Naive B cell (primary cell): ENCODE measurements around the gene ST3GAL3. TPM values are rescaled to one million over a fixed set of nuclear protein-coding genes. Genes with fewer than 3 reads are reported as not detected.

Experiments used
- ATAC-seq, 2 donors: fragments of 150-1000 bp; cut with Tn5 transposase; 2 replicates each; pipeline ENCODE4 v1.10.0; 2021; ENCODE audit warnings: low read depth in 2 of 2, mild to moderate bottlenecking in 2 of 2, moderate library complexity in 2 of 2
- DNase-seq: peaks from one replicate; pipeline ENCODE4 v3.0.0; 2022
- H3K27ac Mint-ChIP-seq, 6 donors: one replicate each; pipeline ENCODE4 v1.8.0; 2020 to 2022; ENCODE audit warnings: mild to moderate bottlenecking in 6 of 6, mixed read lengths in 6 of 6, moderate library complexity in 5 of 6, inconsistent platforms in 2 of 6
- H3K27me3 Mint-ChIP-seq, 3 donors: one replicate each; pipeline ENCODE4 v1.8.0; 2021 to 2022; ENCODE audit warnings: mixed read lengths in 3 of 3, mild to moderate bottlenecking in 1 of 3
- H3K36me3 Mint-ChIP-seq, 2 donors: one replicate each; pipeline ENCODE4 v1.8.0; 2020 to 2022; ENCODE audit warnings: mixed read lengths in 2 of 2, inconsistent platforms in 1 of 2, mild to moderate bottlenecking in 1 of 2
- H3K4me1 Mint-ChIP-seq, 3 donors: one replicate each; pipeline ENCODE4 v1.8.0; 2020 to 2022; ENCODE audit warnings: mixed read lengths in 3 of 3, inconsistent platforms in 1 of 3, mild to moderate bottlenecking in 1 of 3, moderate library complexity in 1 of 3
- H3K4me3 Mint-ChIP-seq, 8 donors: one replicate each; pipeline ENCODE4 v1.8.0; 2020 to 2022; ENCODE audit warnings: mild to moderate bottlenecking in 8 of 8, mixed read lengths in 8 of 8, moderate library complexity in 8 of 8, inconsistent platforms in 2 of 8
- H3K9me3 Mint-ChIP-seq, 7 donors: one replicate each; pipeline ENCODE4 v1.8.0; 2020 to 2022; ENCODE audit warnings: mixed read lengths in 7 of 7, mild to moderate bottlenecking in 5 of 7, inconsistent platforms in 2 of 7, moderate library complexity in 1 of 7
- polyA plus RNA-seq, 6 donors: library from polyadenylated mRNA; unstranded; fragments of 300-500 nt; fragmentation: Illumina TruSeq; gene quantifications; one replicate each; pipeline ENCODE4 v1.2.3, GENCODE V29; 2021; ENCODE audit warnings: low read depth in 6 of 6

ST3GAL3 gene
- polyA plus RNA-seq, 6 donors from 2014 or later = 7.9 to 16.1 (median 9.8) TPM

- Mint-ChIP-seq H3K27ac (no peak overlapping the region), H3K9me3 (no peaks in the 10 kb centered on the region), H3K4me3 (no peak overlapping the region), H3K36me3 (no peaks in the 10 kb centered on the region), H3K27me3 (no peaks in the 10 kb centered on the region), H3K4me1 (no peaks in the 10 kb centered on the region)
- no peak for DNase-seq
- ATAC-seq = no peak
These were observed 173.3 kb downstream of the ST3GAL3 start for GRCh38 chr1:43880604-43881003.

GRCh38 chr1:43881415-43881814 lies 174.1 kb downstream of the ST3GAL3 start:
- DNase-seq = no peak
- H3K9me3 Mint-ChIP-seq = no peaks in the 10 kb centered on the region
- H3K4me3 Mint-ChIP-seq = no peak overlapping the region
- H3K27me3 Mint-ChIP-seq = no peaks in the 10 kb centered on the region
- no peaks in the 10 kb centered on the region for H3K36me3 Mint-ChIP-seq
- no peak overlapping the region for H3K27ac Mint-ChIP-seq
- no peak for ATAC-seq
- H3K4me1 Mint-ChIP-seq = no peaks in the 10 kb centered on the region

GRCh38 chr1:43882763-43883162 lies 175.4 kb downstream of the ST3GAL3 start:
- DNase-seq (no peak), ATAC-seq (no peak)
- Mint-ChIP-seq H3K4me3 (no peak overlapping the region), H3K9me3 (no peaks in the 10 kb centered on the region), H3K27ac (no peak overlapping the region), H3K36me3 (no peaks in the 10 kb centered on the region), H3K4me1 (no peaks in the 10 kb centered on the region), H3K27me3 (no peaks in the 10 kb centered on the region)

- Mint-ChIP-seq H3K4me1 (no peaks in the 10 kb centered on the region), H3K27ac (no peak overlapping the region), H3K36me3 (no peaks in the 10 kb centered on the region), H3K4me3 (no peak overlapping the region), H3K9me3 (no peaks in the 10 kb centered on the region), H3K27me3 (no peaks in the 10 kb centered on the region)
- DNase-seq (no peak), ATAC-seq (no peak)
These were observed 176.0 kb downstream of the ST3GAL3 start for GRCh38 chr1:43883321-43883720.

- H3K4me3 Mint-ChIP-seq = no peak overlapping the region
- DNase-seq (no peak), ATAC-seq (no peak)
- H3K9me3 Mint-ChIP-seq = no peaks in the 10 kb centered on the region
- H3K36me3 Mint-ChIP-seq = no peaks in the 10 kb centered on the region
- H3K27me3 Mint-ChIP-seq = no peaks in the 10 kb centered on the region
- H3K27ac Mint-ChIP-seq = peak overlapping the region in 1 of 6 donors; percentile 67
- no peaks in the 10 kb centered on the region for H3K4me1 Mint-ChIP-seq
These were observed 178.0 kb downstream of the ST3GAL3 start for GRCh38 chr1:43885279-43885801.

- Mint-ChIP-seq H3K36me3 (no peaks in the 10 kb centered on the region), H3K4me3 (no peak overlapping the region), H3K9me3 (no peaks in the 10 kb centered on the region), H3K4me1 (no peaks in the 10 kb centered on the region), H3K27me3 (no peaks in the 10 kb centered on the region), H3K27ac (no peak overlapping the region)
- no peak for ATAC-seq
- DNase-seq = no peak
These were observed 180.4 kb downstream of the ST3GAL3 start for GRCh38 chr1:43887748-43888147.

GRCh38 chr1:43890815-43891214 lies 183.5 kb downstream of the ST3GAL3 start:
- H3K4me1 Mint-ChIP-seq = no peaks in the 10 kb centered on the region
- no peaks in the 10 kb centered on the region for H3K9me3 Mint-ChIP-seq
- ATAC-seq = no peak
- peaks cover 0 to 6% of the 10 kb centered on the region in 2 donors for H3K36me3 Mint-ChIP-seq
- no peak for DNase-seq
- no peaks in the 10 kb centered on the region for H3K27me3 Mint-ChIP-seq
- H3K4me3 Mint-ChIP-seq = no peak overlapping the region
- H3K27ac Mint-ChIP-seq = peak overlapping the region in 1 of 6 donors; percentile 52

- Mint-ChIP-seq H3K27ac (no peak overlapping the region), H3K4me1 (peaks cover 0 to 3% (median 0%) of the 10 kb centered on the region in 3 donors), H3K27me3 (no peaks in the 10 kb centered on the region), H3K9me3 (no peaks in the 10 kb centered on the region), H3K36me3 (peaks cover 9 to 13% of the 10 kb centered on the region in 2 donors), H3K4me3 (no peak overlapping the region)
- no peak for ATAC-seq
- DNase-seq = no peak
These were observed 185.7 kb downstream of the ST3GAL3 start for GRCh38 chr1:43893006-43893405.

- Mint-ChIP-seq H3K4me3 (no peak overlapping the region), H3K27me3 (no peaks in the 10 kb centered on the region), H3K9me3 (no peaks in the 10 kb centered on the region), H3K4me1 (peaks cover 0 to 3% (median 0%) of the 10 kb centered on the region in 3 donors), H3K36me3 (peaks cover 10 to 17% of the 10 kb centered on the region in 2 donors), H3K27ac (no peak overlapping the region)
- DNase-seq (no peak), ATAC-seq (no peak)
These were observed 191.6 kb downstream of the ST3GAL3 start for GRCh38 chr1:43898981-43899380.

GRCh38 chr1:43900386-43900785 lies 193.1 kb downstream of the ST3GAL3 start:
- peak overlapping the region in 1 of 6 donors; percentile 65 for H3K27ac Mint-ChIP-seq
- no peaks in the 10 kb centered on the region for H3K27me3 Mint-ChIP-seq
- peaks cover 0 to 3% (median 0%) of the 10 kb centered on the region in 3 donors for H3K4me1 Mint-ChIP-seq
- ATAC-seq (no peak), DNase-seq (no peak)
- no peaks in the 10 kb centered on the region for H3K9me3 Mint-ChIP-seq
- H3K4me3 Mint-ChIP-seq = no peak overlapping the region
- peaks cover 10 to 17% of the 10 kb centered on the region in 2 donors for H3K36me3 Mint-ChIP-seq

GRCh38 chr1:43901196-43901961 lies 194.0 kb downstream of the ST3GAL3 start:
- ATAC-seq = no peak
- H3K27ac Mint-ChIP-seq = peak overlapping the region in 1 of 6 donors; percentile 65
- H3K36me3 Mint-ChIP-seq = peaks cover 10 to 19% of the 10 kb centered on the region in 2 donors
- H3K9me3 Mint-ChIP-seq = no peaks in the 10 kb centered on the region
- peaks cover 0 to 4% (median 1%) of the 10 kb centered on the region in 3 donors for H3K4me1 Mint-ChIP-seq
- no peak for DNase-seq
- H3K27me3 Mint-ChIP-seq = no peaks in the 10 kb centered on the region
- H3K4me3 Mint-ChIP-seq = no peak overlapping the region

GRCh38 chr1:43902058-43902831 lies 194.9 kb downstream of the ST3GAL3 start:
- H3K9me3 Mint-ChIP-seq = no peaks in the 10 kb centered on the region
- no peak for ATAC-seq
- peak overlapping the region in 1 of 8 donors; percentile 65 for H3K4me3 Mint-ChIP-seq

GRCh38 chr1:43904660-43905551 lies 197.6 kb downstream of the ST3GAL3 start:
- peaks cover 17 to 25% of the 10 kb centered on the region in 2 donors for H3K36me3 Mint-ChIP-seq
- H3K27ac Mint-ChIP-seq = peak overlapping the region in 1 of 6 donors; percentile 0
- ATAC-seq (no peak), DNase-seq (no peak)
- peaks cover 0 to 5% (median 5%) of the 10 kb centered on the region in 3 donors for H3K4me1 Mint-ChIP-seq
- no peak overlapping the region for H3K4me3 Mint-ChIP-seq
- H3K9me3 Mint-ChIP-seq = no peaks in the 10 kb centered on the region
- no peaks in the 10 kb centered on the region for H3K27me3 Mint-ChIP-seq

More at GRCh38 chr1:43902058-43902831, 194.9 kb downstream of the ST3GAL3 start:
- H3K27ac Mint-ChIP-seq = peak overlapping the region in 2 of 6 donors; percentile 37 to 93
- peaks cover 0 to 8% (median 5%) of the 10 kb centered on the region in 3 donors for H3K4me1 Mint-ChIP-seq
- peaks cover 6 to 23% of the 10 kb centered on the region in 2 donors for H3K36me3 Mint-ChIP-seq
- H3K27me3 Mint-ChIP-seq = no peaks in the 10 kb centered on the region
- no peak for DNase-seq
